Pulmonary artery endothelial cell (primary cell): ENCODE results near the gene RAB1A. TPM values are rescaled to one million over a fixed set of nuclear protein-coding genes. Genes with fewer than 3 reads are reported as not detected.

Source experiments
- total RNA-seq: library from RNA; depleted of rRNA; stranded (reverse); fragments of >200 nt; gene quantifications from 2 replicates; pipeline ENCODE4 v1.2.3, GENCODE V29; 2014

RAB1A gene
- total RNA-seq, 1 donor from 2014 or later: 122 TPM

Other genes with a start within 250 kb of the RAB1A start
- gene SLC1A4, start 140.7 kb downstream of the RAB1A start, total RNA-seq: 8.7 and 13.3 TPM in 2 replicates
- gene CEP68, start 73.7 kb downstream of the RAB1A start, total RNA-seq: 16.2 and 16.4 TPM in 2 replicates
- 174 and 179 TPM in 2 replicates for gene ACTR2, start 97.7 kb upstream of the RAB1A start, total RNA-seq